CD14-positive monocyte (primary cell): ENCODE measurements around the gene COL25A1. TPM values are rescaled to one million over a fixed set of nuclear protein-coding genes. Genes with fewer than 3 reads are reported as not detected.

Experiments used
- DNase-seq, 3 donors: peaks; one replicate each; pipeline ENCODE4 v3.0.0-alpha.2; 2011 to 2022
- H2AFZ ChIP-seq: 2 replicates; pipeline ENCODE4 v1.6.0; 2012; ENCODE audit warnings: mild to moderate bottlenecking, low read depth, low read length, inconsistent platforms; ENCODE audit not compliant: insufficient read depth, poor library complexity, severe bottlenecking
- H3K27ac ChIP-seq, 2 donors: 1 replicate in 1 of 2; 2 replicates in 1 of 2; pipeline ENCODE4 v1.5.1; 2012 to 2013; ENCODE audit warnings: low read length in 2 of 2, control low read depth in 1 of 2, inconsistent platforms in 1 of 2, low read depth in 1 of 2, mild to moderate bottlenecking in 1 of 2
- H3K27me3 ChIP-seq, 2 donors: one replicate each; pipeline versions ENCODE4 v1.6.0 to v1.6.1; 2011 to 2013; ENCODE audit warnings: low read length in 2 of 2; ENCODE audit not compliant: control insufficient read depth in 2 of 2, insufficient read depth in 2 of 2
- H3K36me3 ChIP-seq, 2 donors: replicated peaks in 1 of 2; 1 replicate in 1 of 2; 2 replicates in 1 of 2; pipeline versions ENCODE4 v1.5.1 to v1.6.1; 2012 to 2013; ENCODE audit warnings: low read length in 2 of 2, control low read depth in 1 of 2, inconsistent platforms in 1 of 2, mild to moderate bottlenecking in 1 of 2; ENCODE audit not compliant: insufficient read depth in 2 of 2, control insufficient read depth in 1 of 2
- H3K4me1 ChIP-seq, 2 donors: 1 replicate in 1 of 2; 2 replicates in 1 of 2; pipeline versions ENCODE4 v1.5.1 to v1.6.1; 2012 to 2013; ENCODE audit warnings: low read length in 2 of 2, control low read depth in 1 of 2, inconsistent platforms in 1 of 2, mild to moderate bottlenecking in 1 of 2, moderate library complexity in 1 of 2; ENCODE audit not compliant: insufficient read depth in 2 of 2, control insufficient read depth in 1 of 2
- H3K4me2 ChIP-seq: replicated peaks from 2 replicates; pipeline ENCODE3; 2012; ENCODE audit warnings: low read length, moderate library complexity, mild to moderate bottlenecking; ENCODE audit not compliant: poor library complexity, severe bottlenecking; ENCODE audit errors: extremely low read depth
- H3K4me3 ChIP-seq, 3 experiments: fragments of 200-600 bp in 1 of 3; sonication (generic) in 1 of 3; replicated peaks in 1 of 3; 1 replicate in 2 of 3; 2 replicates in 1 of 3; pipeline ENCODE4 v1.5.1; 2011 to 2013; ENCODE audit warnings: low read length in 3 of 3, mild to moderate bottlenecking in 3 of 3, control low read depth in 2 of 3, low read depth in 2 of 3, inconsistent platforms in 1 of 3, moderate library complexity in 1 of 3
- H3K79me2 ChIP-seq: 2 replicates; pipeline ENCODE4 v1.6.0; 2012; ENCODE audit warnings: mild to moderate bottlenecking, control low read depth, inconsistent platforms, low read length, moderate library complexity; ENCODE audit not compliant: insufficient read depth
- H3K9ac ChIP-seq: 2 replicates; pipeline ENCODE4 v1.6.0; 2017; ENCODE audit warnings: low read length, mild to moderate bottlenecking; ENCODE audit not compliant: insufficient read depth, poor library complexity, severe bottlenecking
- H3K9me3 ChIP-seq, 2 donors: replicated peaks in 1 of 2; 1 replicate in 1 of 2; 2 replicates in 1 of 2; pipeline versions ENCODE4 v1.5.1 to v1.6.1; 2012 to 2013; ENCODE audit warnings: low read length in 2 of 2, control low read depth in 1 of 2; ENCODE audit not compliant: control insufficient read depth in 1 of 2, insufficient read depth in 1 of 2
- H4K20me1 ChIP-seq: 2 replicates; pipeline ENCODE4 v1.6.0; 2012; ENCODE audit warnings: mild to moderate bottlenecking, low read length, control low read depth, moderate library complexity; ENCODE audit not compliant: insufficient read depth
- H3K27ac Mint-ChIP-seq, 7 donors: one replicate each; pipeline ENCODE4 v1.8.0; 2020; ENCODE audit warnings: mild to moderate bottlenecking in 7 of 7, mixed read lengths in 7 of 7, moderate library complexity in 6 of 7, inconsistent platforms in 2 of 7
- H3K27me3 Mint-ChIP-seq, 3 donors: one replicate each; pipeline ENCODE4 v1.8.0; 2021 to 2022; ENCODE audit warnings: low read depth in 3 of 3, mild to moderate bottlenecking in 3 of 3, mixed read lengths in 3 of 3, moderate library complexity in 3 of 3, inconsistent platforms in 1 of 3
- H3K36me3 Mint-ChIP-seq, 2 donors: one replicate each; pipeline ENCODE4 v1.8.0; 2020; ENCODE audit warnings: mixed read lengths in 2 of 2, inconsistent platforms in 1 of 2, mild to moderate bottlenecking in 1 of 2
- H3K4me1 Mint-ChIP-seq: one replicate; pipeline ENCODE4 v1.8.0; 2020; ENCODE audit warnings: mild to moderate bottlenecking, mixed read lengths
- H3K4me3 Mint-ChIP-seq, 2 donors: one replicate each; pipeline ENCODE4 v1.8.0; 2020; ENCODE audit warnings: mild to moderate bottlenecking in 2 of 2, mixed read lengths in 2 of 2, moderate library complexity in 1 of 2
- H3K9me3 Mint-ChIP-seq, 7 donors: one replicate each; pipeline ENCODE4 v1.8.0; 2020 to 2022; ENCODE audit warnings: mixed read lengths in 7 of 7, mild to moderate bottlenecking in 6 of 7, moderate library complexity in 6 of 7, inconsistent platforms in 2 of 7
- WGBS: methylation state at CpG from one replicate; pipeline ENCODE4 v1.1.5; 2013; ENCODE audit warnings: missing lambda C conversion rate; ENCODE audit not compliant: insufficient coverage; 5-methylcytosine and 5-hydroxymethylcytosine counted together
- intact Hi-C, 2 donors: fragments of 100-400 bp; cut with micrococcal nuclease; formaldehyde crosslinking; loops; one replicate each; pipeline versions ENCODE4 v1.15.0 to v1.15.1; 2023
- polyA plus RNA-seq, 3 donors: library from polyadenylated mRNA; depleted of rRNA in 1 of 3; unstranded in 2 of 3; stranded (reverse) in 1 of 3; fragments of 300-500 nt in 2 of 3; fragments of >200 nt in 1 of 3; fragmentation: Illumina TruSeq in 2 of 3; gene quantifications; 1 replicate in 2 of 3; 2 replicates in 1 of 3; pipeline ENCODE4 v1.2.3, GENCODE V29; 2012 to 2021
- TF ChIP-seq, protein P1 (sequence below): fragments of 200-600 bp; IDR thresholded peaks from one replicate; pipeline ENCODE4 v1.8.0; 2022; ENCODE audit warnings: antibody characterized with exemption, mild to moderate bottlenecking

Gene COL25A1
- polyA plus RNA-seq, 3 donors: not detected

DNA sequence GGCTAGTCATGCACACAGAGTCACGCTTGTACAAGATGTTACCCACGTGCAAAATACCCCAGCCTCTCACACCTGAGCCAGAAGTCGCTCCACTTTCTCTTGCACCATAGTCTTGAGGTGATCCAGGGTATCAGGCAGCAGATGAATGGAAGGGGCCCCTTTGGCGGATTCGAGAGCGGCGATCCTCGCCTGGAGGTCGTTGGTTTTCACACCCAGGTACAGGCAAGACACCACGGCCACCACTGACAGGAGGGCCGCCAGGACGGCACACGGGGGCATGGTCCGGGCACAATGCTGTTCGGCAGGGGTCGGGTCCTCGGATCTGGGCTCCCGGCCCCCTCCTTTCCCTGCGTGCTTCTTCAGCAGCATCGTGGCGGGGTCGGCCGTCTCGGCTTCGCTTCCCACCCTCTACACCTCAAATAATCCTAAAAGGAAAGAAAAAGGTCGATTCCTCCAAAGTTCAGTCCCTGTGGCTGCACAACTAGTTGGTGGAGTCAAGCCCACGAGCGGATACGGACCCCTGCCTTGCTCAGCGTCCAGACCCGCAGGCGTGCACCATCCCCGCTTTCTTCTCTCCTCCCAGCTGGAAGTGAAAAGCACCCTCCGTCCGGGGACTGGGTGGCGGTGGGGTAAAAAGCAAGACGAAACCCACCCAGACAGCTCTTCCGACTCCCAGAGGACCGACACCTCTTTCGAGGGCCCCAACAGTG lies 652 bp downstream of the COL25A1 start:
- Mint-ChIP-seq H3K4me3 (peak overlapping the region; percentile 55 to 92), H3K27me3 (peaks cover 53 to 73% (median 60%) of the 10 kb centered on the region in 3 donors), H3K9me3 (peaks cover 0 to 21% (median 10%) of the 10 kb centered on the region in 7 donors), H3K27ac (no peak overlapping the region), H3K4me1 (peaks cover 17% of the 10 kb centered on the region), H3K36me3 (peaks cover 0 to 3% of the 10 kb centered on the region in 2 donors)
- peaks cover 11 to 16% of the 10 kb centered on the region in 2 donors for H3K4me1 ChIP-seq
- peak overlapping the region in 2 of 3 experiments; percentile 3 to 62 for H3K4me3 ChIP-seq
- H2AFZ ChIP-seq: peak overlapping the region; percentile 66
- peak overlapping the region; percentile 72 for H3K4me2 ChIP-seq
- H3K27me3 ChIP-seq: peaks cover 77 to 89% of the 10 kb centered on the region in 2 donors
- DNase-seq: no peak
- TF ChIP-seq, protein P1, sequence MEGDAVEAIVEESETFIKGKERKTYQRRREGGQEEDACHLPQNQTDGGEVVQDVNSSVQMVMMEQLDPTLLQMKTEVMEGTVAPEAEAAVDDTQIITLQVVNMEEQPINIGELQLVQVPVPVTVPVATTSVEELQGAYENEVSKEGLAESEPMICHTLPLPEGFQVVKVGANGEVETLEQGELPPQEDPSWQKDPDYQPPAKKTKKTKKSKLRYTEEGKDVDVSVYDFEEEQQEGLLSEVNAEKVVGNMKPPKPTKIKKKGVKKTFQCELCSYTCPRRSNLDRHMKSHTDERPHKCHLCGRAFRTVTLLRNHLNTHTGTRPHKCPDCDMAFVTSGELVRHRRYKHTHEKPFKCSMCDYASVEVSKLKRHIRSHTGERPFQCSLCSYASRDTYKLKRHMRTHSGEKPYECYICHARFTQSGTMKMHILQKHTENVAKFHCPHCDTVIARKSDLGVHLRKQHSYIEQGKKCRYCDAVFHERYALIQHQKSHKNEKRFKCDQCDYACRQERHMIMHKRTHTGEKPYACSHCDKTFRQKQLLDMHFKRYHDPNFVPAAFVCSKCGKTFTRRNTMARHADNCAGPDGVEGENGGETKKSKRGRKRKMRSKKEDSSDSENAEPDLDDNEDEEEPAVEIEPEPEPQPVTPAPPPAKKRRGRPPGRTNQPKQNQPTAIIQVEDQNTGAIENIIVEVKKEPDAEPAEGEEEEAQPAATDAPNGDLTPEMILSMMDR: no peak
- H3K36me3 ChIP-seq: no peaks in the 10 kb centered on the region
- H4K20me1 ChIP-seq: no peaks in the 10 kb centered on the region
- no peaks in the 10 kb centered on the region for H3K79me2 ChIP-seq
- H3K9ac ChIP-seq: peak overlapping the region; percentile 17
- H3K27ac ChIP-seq: no peak overlapping the region
- intact Hi-C loops: no loop called here
- H3K9me3 ChIP-seq: peaks cover 3 to 29% of the 10 kb centered on the region in 2 donors
- 8% methylated on average over 32 of the region's 40 CpGs for WGBS

GRCh38 chr4:109298279-109299010 lies 4.0 kb downstream of the COL25A1 start:
- DNase-seq: no peak
- Histone ChIP-seq H3K79me2 (no peaks in the 10 kb centered on the region), H3K27me3 (peaks cover 57 to 75% of the 10 kb centered on the region in 2 donors), H3K4me2 (no peak overlapping the region), H3K4me1 (peaks cover 11 to 16% of the 10 kb centered on the region in 2 donors), H3K36me3 (no peaks in the 10 kb centered on the region), H3K9me3 (peaks cover 3 to 21% of the 10 kb centered on the region in 2 donors), H3K9ac (no peak overlapping the region), H2AFZ (no peak overlapping the region), H4K20me1 (no peaks in the 10 kb centered on the region), H3K4me3 (no peak overlapping the region), H3K27ac (no peak overlapping the region)
- WGBS: no CpG with 5 or more reads among the region's 3 CpGs
- TF ChIP-seq, protein P1: peak; percentile 30
- Mint-ChIP-seq H3K27ac (no peak overlapping the region), H3K36me3 (peaks cover 0 to 3% of the 10 kb centered on the region in 2 donors), H3K4me1 (peaks cover 17% of the 10 kb centered on the region), H3K4me3 (no peak overlapping the region), H3K27me3 (peaks cover 41 to 53% (median 41%) of the 10 kb centered on the region in 3 donors), H3K9me3 (peaks cover 0 to 19% (median 9%) of the 10 kb centered on the region in 7 donors)
- intact Hi-C loops: no loop called here
